ENCODE measurements around the gene SPATA9. TPM values are rescaled to one million over a fixed set of nuclear protein-coding genes. Genes with fewer than 3 reads are reported as not detected.
A peak's percentile ranks its signal among the peaks of the same experiment; 100 is the strongest.

SPATA9 gene
- total RNA-seq, 2 donors from 2014 or later, result 0.31 to 0.49 TPM

DNA sequence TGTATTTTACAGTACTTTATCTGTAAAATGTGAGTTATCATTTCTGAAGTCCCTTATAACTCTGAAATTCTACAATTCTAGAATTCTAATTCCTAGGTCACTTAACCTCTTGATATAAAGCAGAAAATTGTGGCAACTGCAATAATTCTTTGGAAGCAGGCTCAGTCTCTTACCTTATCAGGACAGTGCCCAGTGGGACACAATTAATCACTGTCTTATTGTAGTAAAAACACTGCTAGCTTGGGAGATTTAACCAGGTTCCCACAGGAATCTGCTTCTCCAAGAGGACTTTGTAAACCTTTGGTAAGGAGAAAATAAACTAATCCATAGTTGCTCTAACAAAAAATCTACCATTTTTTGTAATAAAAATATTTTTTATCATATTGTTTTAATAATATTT lies 18.3 kb upstream of the SPATA9 start:
- intact Hi-C loops (cut with DNase I, micrococcal nuclease), result no loop called here
- DNase-seq (no peak), ATAC-seq (no peak)

DNA sequence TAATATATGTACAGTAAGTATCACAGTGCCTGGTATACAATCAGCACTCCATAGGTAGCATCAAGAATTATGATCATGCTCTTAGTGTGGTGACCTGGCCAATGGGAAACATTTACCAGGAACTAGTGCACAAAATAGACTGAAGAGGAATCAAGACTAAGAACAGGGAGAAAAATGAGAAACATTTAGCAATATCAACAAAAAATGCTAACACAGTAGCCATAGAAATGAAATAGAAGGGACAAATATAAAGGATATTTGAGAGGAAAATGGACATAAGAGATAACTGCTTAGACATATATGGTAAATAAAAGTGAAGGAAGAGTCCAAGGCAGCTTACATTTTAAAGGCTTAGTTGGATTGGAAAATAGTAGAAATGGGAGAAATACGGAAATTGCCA lies 16.5 kb upstream of the SPATA9 start:
- no peak for DNase-seq

DNA sequence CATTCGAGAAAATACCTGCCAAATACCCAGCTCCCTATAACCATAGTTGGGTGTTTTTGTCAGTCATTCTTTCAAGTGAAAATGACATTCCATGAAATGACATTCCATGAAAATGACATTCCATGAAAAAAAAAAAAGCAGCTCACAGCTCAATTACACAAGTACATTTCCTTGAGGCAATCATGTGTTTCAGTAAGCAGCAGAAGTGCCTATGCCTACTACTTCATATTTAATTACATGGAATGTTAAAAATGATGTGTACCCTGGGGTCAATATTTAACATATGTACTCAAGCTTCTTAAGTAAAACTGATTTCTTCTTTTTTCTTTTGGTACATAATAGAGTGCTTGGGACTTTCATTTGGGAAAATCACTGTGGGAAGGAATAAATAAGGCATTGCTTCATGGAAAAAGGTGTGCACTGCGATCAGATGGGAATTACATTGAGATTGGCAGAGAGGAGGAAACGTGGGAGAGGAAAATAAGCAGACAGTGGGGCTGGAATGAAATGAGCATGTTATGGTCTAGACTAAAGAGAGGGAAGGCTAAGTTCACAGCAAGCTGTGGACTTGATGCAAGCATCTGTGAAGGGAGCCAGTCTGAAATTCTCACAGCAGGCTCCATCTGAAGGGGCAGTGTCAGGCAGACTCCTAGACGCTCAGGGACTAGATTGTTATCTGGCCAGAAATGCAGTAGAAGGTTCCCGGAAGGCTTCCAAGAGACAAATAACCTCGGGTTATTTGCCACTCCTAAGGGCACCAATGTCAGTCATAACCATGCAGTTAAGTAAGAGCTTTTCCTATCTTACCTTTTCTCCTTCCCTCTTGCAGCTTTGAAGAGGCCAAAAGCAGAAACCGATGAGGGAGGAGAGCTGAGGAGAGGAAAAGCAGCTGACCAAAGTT lies 15.2 kb upstream of the SPATA9 start:
- DNase-seq, result no peak
- ATAC-seq, result peak; percentile 92
- intact Hi-C loops (cut with DNase I, micrococcal nuclease), result no loop called here

More for the DNA sequence above, 16.5 kb upstream of the SPATA9 start:
- intact Hi-C loops (cut with DNase I, micrococcal nuclease), result no loop called here
- ATAC-seq, result no peak

DNA sequence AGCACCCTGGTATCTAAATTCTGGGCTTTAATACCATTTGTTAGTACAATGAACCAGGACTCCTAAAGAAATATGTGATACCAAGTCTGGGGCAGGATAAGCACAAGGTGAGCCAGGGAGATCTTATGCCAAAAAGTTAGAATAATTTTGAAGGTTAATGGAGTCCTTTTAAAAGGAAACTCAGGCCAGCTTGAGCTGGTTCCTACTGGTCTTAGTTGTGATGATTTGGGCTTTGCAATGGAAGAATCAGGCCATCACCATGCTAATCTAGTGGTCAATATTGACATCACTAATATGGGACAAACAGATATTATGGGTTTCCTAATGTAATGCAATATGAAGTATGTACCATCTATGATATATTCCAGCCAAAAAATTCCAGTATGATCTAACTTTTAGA lies 7.5 kb upstream of the SPATA9 start:
- ATAC-seq (no peak), DNase-seq (no peak)
- intact Hi-C loops (cut with DNase I, micrococcal nuclease), result no loop called here

DNA sequence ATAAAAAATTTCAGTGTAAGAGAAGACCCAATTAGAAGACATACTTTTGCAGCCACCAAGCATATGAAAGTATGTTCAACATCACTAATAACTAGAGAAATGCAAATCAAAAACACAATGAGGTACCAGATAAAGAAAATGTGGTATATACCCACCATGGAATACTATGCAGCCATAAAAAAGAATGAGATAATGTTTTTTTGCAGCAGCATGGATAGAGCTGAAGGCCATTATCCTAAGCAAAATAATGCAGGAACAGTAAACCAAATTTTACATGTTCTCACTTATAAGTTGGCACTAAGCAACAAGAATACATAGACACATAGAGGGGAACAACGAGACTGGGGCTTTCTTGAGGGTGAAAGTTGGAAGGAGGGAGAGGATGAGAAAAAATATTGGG lies 6.9 kb upstream of the SPATA9 start:
- DNase-seq, result no peak
- intact Hi-C loops (cut with DNase I, micrococcal nuclease), result no loop called here
- no peak for ATAC-seq

DNA sequence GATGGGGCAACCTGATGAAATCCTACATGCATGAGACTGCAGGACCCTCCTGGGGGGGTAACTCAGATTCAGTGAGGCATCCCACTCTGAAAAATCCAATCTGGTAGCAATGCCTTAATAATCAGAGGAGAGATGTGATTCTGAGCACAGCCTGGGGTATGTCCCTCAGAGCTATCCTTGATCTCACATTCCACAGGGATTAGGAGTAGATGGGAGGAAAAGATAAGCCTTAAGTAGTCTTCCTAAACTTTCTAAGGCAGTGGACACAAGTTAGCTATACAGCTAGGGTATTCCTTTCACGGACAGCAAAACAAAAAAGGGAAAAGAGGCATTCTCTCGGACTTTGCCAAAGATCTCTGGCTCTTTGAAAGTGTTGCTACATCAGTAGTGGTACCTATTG lies 3.9 kb upstream of the SPATA9 start:
- DNase-seq, result no peak
- intact Hi-C loops (cut with DNase I, micrococcal nuclease), result no loop called here
- no peak for ATAC-seq

DNA sequence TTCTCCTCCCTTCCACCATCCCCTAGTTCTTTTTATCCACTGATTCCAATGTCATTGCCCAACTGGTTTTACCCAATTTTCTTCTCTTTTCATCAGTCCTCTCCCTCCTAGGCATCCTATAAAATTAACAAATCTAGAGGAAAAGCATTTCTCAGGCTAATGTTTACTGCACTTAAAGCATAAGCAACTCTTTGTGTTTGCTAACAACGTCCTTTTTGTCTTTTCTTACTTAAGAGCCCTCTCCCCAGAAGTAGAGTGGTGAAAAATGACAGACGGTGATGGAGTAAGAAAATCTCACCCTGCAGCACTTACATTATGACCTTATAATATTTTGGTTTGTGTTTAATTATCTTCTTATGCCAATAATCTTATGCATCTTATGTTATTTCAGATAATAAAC lies 1.6 kb upstream of the SPATA9 start:
- intact Hi-C loops (cut with DNase I, micrococcal nuclease), result no loop called here
- no peak for ATAC-seq

DNA sequence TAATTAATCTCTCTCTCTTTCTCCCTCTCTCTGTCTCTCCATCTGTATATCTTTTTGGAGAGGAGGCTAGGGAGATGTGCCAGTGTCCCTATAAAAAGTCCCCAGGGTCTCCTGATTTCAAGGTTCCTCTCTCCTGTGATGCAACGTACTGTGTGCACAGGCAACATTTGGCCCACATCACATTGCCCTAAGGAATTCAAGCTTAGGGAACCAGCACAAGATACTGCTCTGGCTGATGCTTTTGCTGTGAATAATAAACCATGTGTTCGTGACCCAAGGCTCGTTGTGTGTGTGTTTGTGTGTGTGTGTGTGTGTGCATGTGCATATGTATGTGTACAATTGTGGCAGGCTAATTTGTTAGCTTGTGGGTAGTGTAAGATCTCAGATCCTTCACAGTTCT lies 9.7 kb downstream of the SPATA9 start:
- no peak for ATAC-seq
- intact Hi-C loops (cut with DNase I, micrococcal nuclease), result loop anchor here in 1 of 2 donors (5.0 kb wide), 1 partner anchor 54 kb away; no protein-coding TSS in a partner anchor
- DNase-seq, result no peak

More for the DNA sequence above, 1.6 kb upstream of the SPATA9 start:
- no peak for DNase-seq

DNA sequence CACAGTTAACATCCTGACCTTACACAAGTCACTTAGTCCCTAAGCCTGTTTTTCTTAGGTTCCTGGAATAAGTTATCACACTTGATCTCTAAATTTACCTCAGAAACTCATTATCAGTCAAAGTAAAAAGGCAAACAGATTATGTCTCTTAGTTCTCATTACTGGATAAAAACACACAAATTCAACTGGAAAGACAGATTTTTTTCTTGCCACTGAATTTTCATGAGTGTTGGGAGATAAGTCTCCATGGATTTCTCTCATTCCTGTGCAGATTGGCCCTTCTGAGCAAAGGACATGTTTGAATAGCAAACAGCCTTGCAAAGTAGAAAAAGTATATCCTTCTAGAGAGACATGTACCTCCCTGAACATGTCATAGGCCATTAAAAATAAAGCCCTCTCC lies 10.2 kb downstream of the SPATA9 start:
- no peak for DNase-seq
- no peak for ATAC-seq
- intact Hi-C loops (cut with DNase I, micrococcal nuclease), result loop anchor here in 1 of 2 donors (5.0 kb wide), 1 partner anchor 55 kb away; no protein-coding TSS in a partner anchor

DNA sequence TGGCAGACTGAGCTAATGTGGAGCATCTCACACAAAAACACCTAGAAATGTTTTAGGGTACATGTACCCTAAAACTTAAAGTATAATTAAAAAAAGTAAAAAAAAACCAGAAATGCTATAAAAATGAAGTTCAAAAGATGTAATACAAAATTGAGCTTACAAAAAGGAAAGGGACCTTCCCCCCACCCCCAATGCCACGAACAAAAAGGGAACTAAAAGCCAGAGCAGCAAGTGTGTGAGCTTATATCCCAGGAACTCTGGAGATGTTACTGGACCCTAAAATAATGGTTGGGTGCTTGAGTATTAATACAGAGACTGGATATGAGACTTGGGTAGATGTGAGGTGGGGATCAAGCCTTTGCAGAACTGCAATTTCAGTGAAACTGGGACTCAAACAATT lies 11.0 kb downstream of the SPATA9 start:
- intact Hi-C loops (cut with DNase I, micrococcal nuclease), result loop anchor here in 1 of 2 donors (5.0 kb wide), 1 partner anchor 55 kb away; no protein-coding TSS in a partner anchor
- no peak for ATAC-seq
- DNase-seq, result no peak

DNA sequence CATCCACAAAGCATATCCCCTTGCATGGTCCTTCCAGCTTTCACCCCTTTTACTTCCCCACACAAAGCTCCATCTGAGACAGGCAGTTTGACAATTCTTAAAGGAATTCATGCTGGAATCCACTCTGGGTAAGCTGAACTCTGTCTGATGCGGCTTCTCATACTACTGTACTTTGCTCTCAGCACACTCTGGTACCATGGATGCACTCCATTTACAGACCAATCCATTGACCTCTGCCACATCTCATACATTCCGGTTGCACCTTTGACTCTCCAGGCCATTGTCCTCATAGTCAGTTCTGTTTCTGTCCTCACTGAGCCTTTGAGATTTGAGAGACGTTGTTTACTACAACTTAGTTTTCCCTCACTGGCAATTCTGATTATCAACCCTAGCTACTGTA lies 12.2 kb downstream of the SPATA9 start:
- ATAC-seq (no peak), DNase-seq (no peak)
- intact Hi-C loops (cut with DNase I, micrococcal nuclease), result loop anchor here in 1 of 2 donors (5.0 kb wide), 1 partner anchor 57 kb away; no protein-coding TSS in a partner anchor

DNA sequence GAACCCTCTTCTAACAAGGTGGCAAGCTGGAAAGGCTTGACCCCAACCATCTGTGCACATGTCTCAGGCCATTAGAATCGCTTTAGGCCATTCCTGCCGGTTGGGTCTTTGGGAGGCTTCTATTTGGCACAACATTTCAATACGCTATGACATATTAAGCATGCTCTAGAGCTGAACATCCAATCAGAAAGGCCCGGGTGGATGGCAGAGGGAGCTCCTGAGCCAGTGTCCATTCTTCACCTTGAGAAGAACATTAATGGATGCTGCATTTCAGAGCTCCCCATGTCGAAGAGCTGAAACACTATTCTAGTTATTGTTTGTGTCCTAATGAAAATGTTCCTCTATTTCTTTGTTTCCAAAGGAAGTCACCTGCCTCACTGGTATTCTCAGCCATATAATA lies 12.8 kb downstream of the SPATA9 start:
- ATAC-seq (no peak), DNase-seq (no peak)
- intact Hi-C loops (cut with DNase I, micrococcal nuclease), result loop anchor here in 1 of 2 donors (5.0 kb wide), 1 partner anchor 57 kb away; no protein-coding TSS in a partner anchor

DNA sequence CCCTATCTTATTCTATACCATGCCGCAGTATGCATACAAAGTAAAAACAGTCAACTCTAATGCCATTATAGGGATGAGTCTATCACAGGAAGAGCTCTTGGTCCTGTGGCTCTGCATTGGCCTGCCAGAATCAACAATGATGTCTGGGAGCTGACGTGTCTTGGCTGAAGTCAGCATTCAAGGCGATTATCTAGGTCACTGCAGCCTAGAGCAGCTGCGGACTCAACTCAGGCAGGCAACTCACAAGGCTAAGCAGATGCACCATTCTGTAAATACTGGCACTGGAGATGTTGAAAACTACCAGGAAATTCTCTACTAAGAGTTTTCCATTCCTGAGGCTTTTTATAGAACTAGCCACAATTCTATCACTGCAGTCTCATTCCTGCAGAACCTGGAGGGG lies 13.3 kb downstream of the SPATA9 start:
- DNase-seq (peak; percentile 16 to 78), ATAC-seq (peak; percentile 34)
- intact Hi-C loops (cut with DNase I, micrococcal nuclease), result no loop called here

DNA sequence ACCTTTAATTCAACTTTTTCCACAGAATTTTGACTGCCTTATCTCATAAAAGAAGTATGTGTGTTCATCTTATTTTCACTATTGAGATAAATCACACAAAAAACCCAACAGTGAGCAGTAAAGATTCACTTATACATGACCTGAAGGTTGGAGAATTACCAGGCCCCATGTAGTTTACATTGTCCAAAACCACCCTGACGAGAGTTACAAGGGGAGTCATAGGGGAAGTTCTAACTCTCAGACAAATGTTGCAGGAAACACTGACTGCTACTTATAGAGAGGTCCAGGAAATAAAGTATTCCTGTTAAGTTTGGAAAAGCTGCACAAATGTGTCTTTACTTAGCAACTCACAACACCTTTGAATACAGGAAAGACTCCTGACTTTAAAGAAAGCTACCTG lies 14.1 kb downstream of the SPATA9 start:
- DNase-seq, result no peak
- no peak for ATAC-seq
- intact Hi-C loops (cut with DNase I, micrococcal nuclease), result no loop called here

DNA sequence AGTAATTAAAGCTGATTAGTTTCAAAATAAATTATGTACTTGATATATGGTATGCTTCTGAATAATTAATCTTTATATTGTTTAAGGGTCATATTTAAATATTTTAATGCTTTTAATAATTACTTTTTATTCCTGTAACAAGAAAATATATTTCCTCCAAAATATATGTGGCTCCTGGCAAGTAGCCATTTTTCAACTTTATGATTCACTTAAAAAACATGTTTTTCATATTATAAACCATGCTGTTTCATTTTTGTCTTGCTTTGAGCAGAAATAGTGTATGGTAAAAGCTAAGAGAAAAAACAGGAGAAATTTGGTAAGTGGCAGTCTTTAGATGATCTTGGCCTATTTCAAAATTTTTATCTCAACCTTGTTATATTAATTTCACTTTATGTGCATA lies 14.6 kb downstream of the SPATA9 start:
- no peak for ATAC-seq
- no peak for DNase-seq
- intact Hi-C loops (cut with DNase I, micrococcal nuclease), result no loop called here

DNA sequence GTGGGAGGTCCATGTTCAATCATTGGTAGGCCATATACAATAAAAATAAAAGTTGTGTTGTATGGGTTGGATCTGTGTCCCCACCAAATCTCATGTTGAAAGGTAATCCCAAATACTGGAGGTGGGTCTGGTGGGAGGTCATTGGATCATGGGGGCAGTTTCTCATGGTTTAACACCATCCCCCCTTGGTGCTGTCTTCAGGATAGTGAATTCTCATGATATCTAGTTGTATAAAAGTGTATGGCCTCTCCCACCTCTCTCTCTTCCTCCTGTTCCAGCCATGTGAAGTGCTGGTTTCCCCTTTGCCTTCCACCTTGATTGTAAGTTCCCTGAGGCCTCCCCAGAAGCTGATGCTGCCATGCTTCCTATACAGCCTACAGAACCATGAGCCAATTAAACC lies 15.1 kb downstream of the SPATA9 start:
- intact Hi-C loops (cut with DNase I, micrococcal nuclease), result no loop called here
- no peak for DNase-seq
- ATAC-seq, result no peak

DNA sequence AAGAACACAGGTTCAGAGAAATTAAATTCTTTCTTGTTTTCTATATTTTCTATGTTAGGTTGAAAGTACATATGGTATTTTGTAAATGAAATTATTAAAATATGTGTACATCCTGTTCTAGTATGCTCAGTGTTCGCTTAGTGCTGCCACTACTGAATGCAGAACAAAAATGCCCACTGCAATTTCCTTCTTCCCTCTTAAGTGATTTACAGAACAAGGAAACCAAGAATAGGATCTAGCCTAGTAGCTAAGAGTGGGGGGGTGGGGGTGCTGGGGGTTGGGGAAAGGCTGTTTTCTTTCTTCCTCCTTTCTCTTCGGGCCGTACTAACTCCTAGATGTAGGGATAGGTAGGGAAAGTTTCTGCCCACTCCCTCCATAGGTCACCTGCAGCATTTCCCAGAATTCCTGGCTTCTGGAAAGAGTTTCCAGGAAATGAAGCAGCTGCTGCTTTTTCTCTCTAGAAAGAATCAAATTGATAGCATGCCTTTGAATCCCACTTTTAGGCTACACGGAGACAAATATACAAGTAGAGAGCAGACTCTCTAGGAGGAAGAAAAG lies 15.7 kb downstream of the SPATA9 start:
- DNase-seq (no peak), ATAC-seq (no peak)
- intact Hi-C loops (cut with DNase I, micrococcal nuclease), result no loop called here

DNA sequence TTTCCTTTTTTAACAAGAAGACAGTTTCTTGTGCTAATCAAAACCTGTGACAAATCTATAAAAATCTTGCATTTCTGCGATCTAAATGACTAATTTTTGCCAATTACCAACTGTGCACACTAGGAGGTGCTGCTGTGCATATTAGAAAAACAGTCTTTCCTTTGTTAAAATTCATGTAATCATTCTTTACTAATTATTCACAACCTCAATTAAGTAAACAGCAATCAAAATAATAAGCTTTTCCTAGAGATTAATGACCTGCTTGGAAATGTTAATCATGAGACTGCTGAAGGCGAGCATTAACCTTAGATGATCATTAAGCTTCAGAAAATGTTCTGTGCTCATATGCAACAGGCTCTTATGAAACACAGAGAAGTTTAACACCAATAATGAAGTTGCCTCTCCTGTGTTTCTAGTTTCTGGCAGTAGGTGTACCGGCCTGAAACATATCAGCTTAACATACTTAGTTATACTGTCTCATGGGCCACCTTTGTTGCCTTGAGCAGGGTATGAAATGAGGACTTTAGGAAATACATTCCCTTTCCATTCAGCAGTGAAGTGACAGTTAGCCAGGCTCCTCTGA lies 18.5 kb downstream of the SPATA9 start:
- ATAC-seq, result no peak
- DNase-seq, result peak in 1 of 2 donors; percentile 44
- intact Hi-C loops (cut with DNase I, micrococcal nuclease), result loop anchor here in 1 of 2 donors (5.0 kb wide), 1 partner anchor 183 kb away; no protein-coding TSS in a partner anchor

DNA sequence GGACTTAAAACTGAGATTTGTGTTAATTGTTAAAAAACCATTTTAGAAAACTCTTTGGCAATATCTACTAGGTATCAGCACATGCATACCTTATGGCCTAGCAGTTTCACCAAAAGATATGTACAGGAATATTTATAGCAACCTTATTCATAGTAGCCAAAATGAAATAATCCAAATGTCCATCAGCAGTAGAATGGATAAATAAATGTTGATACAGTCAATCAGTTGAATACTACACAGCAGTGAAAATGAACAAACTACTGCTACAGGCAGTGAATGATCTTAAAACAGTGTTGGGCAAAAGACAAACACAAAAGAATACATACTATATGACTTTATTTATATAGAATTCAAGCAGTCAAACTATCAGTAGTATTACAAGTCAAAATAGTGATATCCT lies 19.8 kb downstream of the SPATA9 start:
- ATAC-seq (no peak), DNase-seq (no peak)
- intact Hi-C loops (cut with DNase I, micrococcal nuclease), result loop anchor here in 1 of 2 donors (5.0 kb wide), 1 partner anchor 184 kb away; no protein-coding TSS in a partner anchor

DNA sequence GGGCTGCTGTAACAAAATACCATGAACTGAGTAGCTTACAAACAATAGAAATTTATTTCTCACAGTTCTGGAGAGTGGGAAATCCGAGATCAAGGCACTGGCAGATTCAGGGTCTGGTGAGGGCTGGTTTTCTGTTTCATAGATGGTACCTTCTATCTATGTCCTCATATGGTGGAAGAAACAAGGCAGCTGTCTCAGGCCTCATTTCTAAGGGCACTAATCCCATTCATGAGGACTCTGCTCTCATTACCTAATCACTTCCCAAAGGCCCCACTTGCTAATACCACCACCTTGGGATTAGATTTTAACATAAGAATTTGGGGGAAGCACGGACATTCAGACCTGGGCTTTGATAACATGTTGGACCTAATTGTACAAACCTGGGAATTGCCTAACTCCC lies 22.7 kb downstream of the SPATA9 start:
- no peak for ATAC-seq

More for the DNA sequence above, 22.7 kb downstream of the SPATA9 start:
- intact Hi-C loops (cut with DNase I, micrococcal nuclease), result loop anchor here in 1 of 2 donors (5.0 kb wide), 1 partner anchor 187 kb away; no protein-coding TSS in a partner anchor
- DNase-seq, result no peak

Measured in left colon (tissue), 2 donors.